H1 (cell line): ENCODE data around the gene CDC73. TPM values are rescaled to one million over a fixed set of nuclear protein-coding genes. Genes with fewer than 3 reads are reported as not detected.
"Not testable (repeated sequence)": the region's sequence is repeated elsewhere in the genome, so short reads cannot be mapped to it uniquely, and the experiment has no call there.

Source experiments
- CTCF ChIA-PET: fragments of 300-600 bp; sonication (Branson Sonifier 250); formaldehyde crosslinking; loops from one replicate; lab custom pipeline; 2021; ENCODE audit not compliant: partially characterized antibody; lab: Charles Lee
- POLR2A ChIA-PET: fragments of 300-600 bp; sonication (Branson Sonifier 250); formaldehyde crosslinking; loops from one replicate; lab custom pipeline; 2021; ENCODE audit warnings: inconsistent platforms; ENCODE audit not compliant: partially characterized antibody; lab: Charles Lee
- DNase-seq, 2 experiments: peaks; one replicate each; pipeline versions ENCODE4 v3.0.0 to v3.0.0-alpha.2; 2010 to 2022; ENCODE audit warnings: low spot score in 2 of 2, low read depth in 1 of 2, mixed read lengths in 1 of 2
- FAIRE-seq: peaks from 2 replicates; lab custom pipeline; 2011; peaks lifted over from hg19 to GRCh38; lab: Jason Lieb, UNC
- H2AFZ ChIP-seq: 2 replicates; pipeline ENCODE4 v1.8.1; 2012; ENCODE audit warnings: low read length, inconsistent platforms
- H2AK5ac ChIP-seq: 2 replicates; pipeline ENCODE4 v1.6.1; 2013; ENCODE audit warnings: low read depth, low read length
- H2BK120ac ChIP-seq: replicated peaks from 2 replicates; pipeline ENCODE3; 2013; ENCODE audit warnings: low read depth, low read length, inconsistent platforms
- H2BK12ac ChIP-seq: 2 replicates; pipeline ENCODE4 v1.6.1; 2013; ENCODE audit warnings: low read depth, low read length
- H2BK15ac ChIP-seq: 2 replicates; pipeline ENCODE4 v1.6.1; 2013; ENCODE audit warnings: low read length
- H2BK20ac ChIP-seq: 2 replicates; pipeline ENCODE4 v1.6.1; 2013; ENCODE audit warnings: low read length
- H2BK5ac ChIP-seq: 2 replicates; pipeline ENCODE4 v1.6.1; 2013; ENCODE audit warnings: low read depth, low read length
- H3K14ac ChIP-seq: 2 replicates; pipeline ENCODE4 v1.6.1; 2013; ENCODE audit warnings: inconsistent platforms; ENCODE audit not compliant: insufficient read length
- H3K18ac ChIP-seq: 2 replicates; pipeline ENCODE4 v1.6.1; 2013; ENCODE audit warnings: low read length; ENCODE audit errors: extremely low read depth
- H3K23ac ChIP-seq: 2 replicates; pipeline ENCODE4 v1.6.1; 2013; ENCODE audit warnings: inconsistent platforms; ENCODE audit not compliant: insufficient read length
- H3K23me2 ChIP-seq: 2 replicates; pipeline ENCODE4 v1.6.1; 2013; ENCODE audit warnings: low read depth, low read length
- H3K27ac ChIP-seq: 2 replicates; pipeline ENCODE4 v1.6.1; 2011; ENCODE audit warnings: low read depth, low read length, inconsistent platforms
- H3K27me3 ChIP-seq, 4 experiments: replicated peaks in 1 of 4; 1 replicate in 1 of 4; 2 replicates in 3 of 4; pipeline versions ENCODE4 v1.6.1 to v1.8.1; 2011 to 2013; ENCODE audit warnings: low read length in 3 of 4, mild to moderate bottlenecking in 3 of 4, inconsistent platforms in 2 of 4, mixed read lengths in 2 of 4, moderate library complexity in 1 of 4; ENCODE audit not compliant: control insufficient read depth in 3 of 4, insufficient read depth in 3 of 4; ENCODE audit errors: extremely low read depth in 1 of 4
- H3K36me3 ChIP-seq, 4 experiments: 2 replicates each; pipeline versions ENCODE4 v1.6.1 to v1.8.1; 2011 to 2013; ENCODE audit warnings: mild to moderate bottlenecking in 4 of 4, low read length in 3 of 4, moderate library complexity in 2 of 4, control low read depth in 1 of 4, inconsistent platforms in 1 of 4; ENCODE audit not compliant: insufficient read depth in 4 of 4, control insufficient read depth in 2 of 4
- H3K4ac ChIP-seq: replicated peaks from 2 replicates; pipeline ENCODE3; 2013; ENCODE audit warnings: low read length, low read depth, mixed read lengths, inconsistent platforms; ENCODE audit not compliant: insufficient read length
- H3K4me1 ChIP-seq, 4 experiments: replicated peaks in 1 of 4; 1 replicate in 1 of 4; 2 replicates in 3 of 4; pipeline versions ENCODE4 v1.6.1 to v1.8.1; 2011 to 2013; ENCODE audit warnings: low read length in 3 of 4, inconsistent platforms in 2 of 4, mixed read lengths in 1 of 4; ENCODE audit not compliant: insufficient read depth in 4 of 4, control insufficient read depth in 3 of 4
- H3K4me2 ChIP-seq, 2 experiments: 2 replicates each; pipeline versions ENCODE4 v1.6.1 to v1.8.1; 2011 to 2013; ENCODE audit warnings: low read depth in 2 of 2, low read length in 2 of 2, control low read depth in 1 of 2, inconsistent platforms in 1 of 2, mild to moderate bottlenecking in 1 of 2; ENCODE audit not compliant: insufficient read depth in 1 of 2
- H3K4me3 ChIP-seq, 4 experiments: fragments of 200-600, 300-600 bp in 1 of 4; sonication (generic), shearing (Covaris generic), sonication (Bioruptor Twin) in 1 of 4; 2 replicates each; pipeline versions ENCODE4 v1.5.1 to v1.8.1; 2011 to 2016; ENCODE audit warnings: low read length in 4 of 4, low read depth in 3 of 4, control low read depth in 2 of 4, inconsistent platforms in 2 of 4, mild to moderate bottlenecking in 2 of 4, mixed read lengths in 1 of 4, moderate library complexity in 1 of 4; ENCODE audit not compliant: insufficient read depth in 2 of 4; ENCODE audit errors: extremely low read depth in 1 of 4
- H3K56ac ChIP-seq: replicated peaks from 2 replicates; pipeline ENCODE3; 2013; ENCODE audit warnings: low read depth, mild to moderate bottlenecking, mixed read lengths, low read length, inconsistent platforms; ENCODE audit not compliant: insufficient read length
- H3K79me1 ChIP-seq: 2 replicates; pipeline ENCODE4 v1.6.1; 2013; ENCODE audit warnings: low read depth, low read length, control low read depth
- H3K79me2 ChIP-seq, 2 experiments: 2 replicates each; pipeline versions ENCODE4 v1.6.1 to v1.8.1; 2012 to 2013; ENCODE audit warnings: low read length in 2 of 2, mild to moderate bottlenecking in 2 of 2, inconsistent platforms in 1 of 2; ENCODE audit not compliant: insufficient read depth in 2 of 2, control insufficient read depth in 1 of 2
- H3K9ac ChIP-seq, 4 experiments: replicated peaks in 1 of 4; 1 replicate in 1 of 4; 2 replicates in 3 of 4; pipeline versions ENCODE4 v1.6.1 to v1.8.1; 2011 to 2013; ENCODE audit warnings: low read depth in 3 of 4, low read length in 3 of 4, control low read depth in 2 of 4, mild to moderate bottlenecking in 2 of 4, moderate library complexity in 2 of 4, inconsistent platforms in 1 of 4; ENCODE audit errors: extremely low read depth in 1 of 4
- H3K9me3 ChIP-seq, 2 experiments: 2 replicates each; pipeline versions ENCODE4 v1.6.1 to v1.8.1; 2012 to 2013; ENCODE audit warnings: mild to moderate bottlenecking in 2 of 2, moderate library complexity in 2 of 2, control low read depth in 1 of 2, inconsistent platforms in 1 of 2, low read depth in 1 of 2, low read length in 1 of 2, mixed read lengths in 1 of 2; ENCODE audit not compliant: insufficient read depth in 2 of 2
- H4K20me1 ChIP-seq, 2 experiments: replicated peaks in 1 of 2; 2 replicates each; pipeline versions ENCODE3 to v1.8.1; 2011 to 2013; ENCODE audit warnings: inconsistent platforms in 2 of 2, low read length in 2 of 2, mild to moderate bottlenecking in 1 of 2; ENCODE audit not compliant: insufficient read depth in 2 of 2, control insufficient read depth in 1 of 2
- H4K5ac ChIP-seq: 2 replicates; pipeline ENCODE4 v1.6.1; 2013; ENCODE audit warnings: low read length, low read depth, mixed read lengths, inconsistent platforms; ENCODE audit not compliant: insufficient read length
- H4K8ac ChIP-seq: 2 replicates; pipeline ENCODE4 v1.8.0; 2013; ENCODE audit warnings: mild to moderate bottlenecking, moderate library complexity, low read length, inconsistent platforms; ENCODE audit not compliant: insufficient read depth; ENCODE audit errors: extremely low read depth
- H4K91ac ChIP-seq: replicated peaks from 2 replicates; pipeline ENCODE3; 2013; ENCODE audit warnings: low read length, mixed read lengths, inconsistent platforms; ENCODE audit not compliant: insufficient read length
- WGBS, 2 experiments: shearing (Covaris generic) in 1 of 2; methylation state at CpG; one replicate each; pipeline versions ENCODE4 v1.1.6 to v1.1.7; 2013 to 2015; ENCODE audit warnings: low lambda C conversion rate in 2 of 2, mixed read lengths in 2 of 2, inconsistent platforms in 1 of 2, low coverage in 1 of 2, missing lambda C conversion rate in 1 of 2; ENCODE audit not compliant: insufficient replicate concordance in 2 of 2, insufficient coverage in 1 of 2, insufficient read length in 1 of 2; ENCODE audit errors: extremely low coverage in 1 of 2, missing lambda C conversion rate in 1 of 2; 5-methylcytosine and 5-hydroxymethylcytosine counted together
- polyA plus RNA-seq, 7 experiments: library from polyadenylated mRNA; depleted of rRNA in 3 of 7; stranded (reverse) in 5 of 7; unstranded in 2 of 7; fragments of >200 nt in 5 of 7; fragments of 200-250 nt in 2 of 7; gene quantifications; 1 replicate in 5 of 7; 2 replicates in 1 of 7; 4 replicates in 1 of 7; pipeline versions ENCODE4 v1.2.1 to v1.2.3, GENCODE V29; 2011 to 2013; ENCODE audit warnings: missing spikeins in 2 of 7, mixed read lengths in 2 of 7
- total RNA-seq: library from RNA; stranded (reverse); fragmentation: NEBNext Ultra II Directional; extraction: Animal tissue kit (Norgen Biotek cat#: 25700); gene quantifications from 2 replicates; pipeline ENCODE4 v1.2.1, GENCODE V29; 2021

Gene CDC73
- total and polyA plus RNA-seq, 2 of the 8 experiments (the other 6 are each of a cell fraction or from before 2014, with no cell fraction given) = 9.8 to 64.0 TPM

GRCh38 chr1:193188915-193189314 is 67.1 kb downstream of the CDC73 start:
- H3K27me3 ChIP-seq, FAIRE-seq, H4K20me1 ChIP-seq, H3K56ac ChIP-seq, POLR2A ChIA-PET, H3K4ac ChIP-seq, H3K4me3 ChIP-seq, CTCF ChIA-PET, H2BK5ac ChIP-seq, H3K4me1 ChIP-seq, H3K9ac ChIP-seq, H3K23me2 ChIP-seq, H2AFZ ChIP-seq, H3K23ac ChIP-seq, H2BK12ac ChIP-seq, H2AK5ac ChIP-seq, H2BK20ac ChIP-seq, H3K18ac ChIP-seq, DNase-seq, H3K14ac ChIP-seq, H2BK120ac ChIP-seq, H4K91ac ChIP-seq, H3K79me1 ChIP-seq, H3K27ac ChIP-seq, H4K8ac ChIP-seq, H3K4me2 ChIP-seq, H4K5ac ChIP-seq, H2BK15ac ChIP-seq: not testable (repeated sequence)
- H3K36me3 ChIP-seq = peaks cover 0 to 15% (median 7%) of the 10 kb centered on the region in 4 experiments; a peak in 2 of 8 replicates
- peaks cover 14 to 15% of the 10 kb centered on the region in 2 experiments for H3K9me3 ChIP-seq
- H3K79me2 ChIP-seq = peaks cover 0 to 84% of the 10 kb centered on the region in 2 experiments; a peak in 3 of 4 replicates
- WGBS, 2 experiments = 87% methylated on average over 7 of the region's 7 CpGs; no CpG with 5 or more reads in 1 of the 2 experiments
